T-helper 1 cell treated with Interleukin-12 subunit alpha and Interleukin-12 subunit beta and Interleukin-4 antibody, amounts not matched to agents 30 ng/mL and 1 ng/mL, for 36 hours (primary cell): ENCODE measurements around the gene CKAP2L. TPM values are rescaled to one million over a fixed set of nuclear protein-coding genes. Genes with fewer than 3 reads are reported as not detected.

Source experiments
- intact Hi-C: fragments of 100-400 bp; cut with micrococcal nuclease; formaldehyde crosslinking; loops from one replicate; pipeline ENCODE4 v1.15.1; 2024
- total RNA-seq: library from RNA; stranded (reverse); gene quantifications from 2 replicates; pipeline ENCODE4 v1.2.3, GENCODE V29; 2022

The CKAP2L gene
- total RNA-seq, 1 donor from 2014 or later, result 33.2 TPM

DNA sequence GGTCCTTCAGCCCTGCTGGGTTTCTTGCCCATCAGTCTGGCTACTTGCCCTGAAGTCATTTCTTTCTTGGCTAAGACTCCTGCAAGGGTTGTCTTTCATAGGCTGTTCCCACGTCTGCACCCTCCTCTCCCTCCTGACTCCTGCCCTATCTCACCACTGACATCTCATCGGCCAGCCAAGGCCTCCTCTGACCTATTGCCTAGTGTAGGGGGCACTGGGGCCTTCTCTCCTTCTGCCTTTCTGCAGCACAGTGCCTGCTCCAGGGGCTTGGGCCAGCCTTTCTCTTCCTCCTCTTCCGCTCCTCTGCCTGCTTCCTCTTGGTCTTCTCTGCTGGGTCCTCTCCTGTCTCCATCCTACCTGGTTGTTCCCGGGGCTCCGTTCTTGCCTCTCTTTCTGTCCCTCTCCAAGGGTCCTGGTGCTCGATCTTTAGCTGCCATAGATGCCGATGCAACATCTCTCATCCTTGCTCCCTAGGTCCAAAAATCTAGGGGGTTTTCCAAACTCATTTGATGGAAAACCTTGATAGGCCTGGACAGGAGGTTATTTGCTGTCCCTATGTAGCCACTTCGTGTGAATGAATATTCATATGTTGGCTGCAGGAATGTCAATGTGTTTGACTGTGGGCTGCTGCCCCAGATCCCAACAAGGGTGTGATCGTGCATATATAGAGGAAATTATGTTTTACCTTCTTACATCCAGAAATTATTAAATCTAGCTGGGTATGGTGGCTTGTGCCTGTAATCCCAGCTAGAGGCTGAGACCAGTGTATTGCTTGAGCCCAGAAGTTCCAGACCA lies 53.3 kb downstream of the CKAP2L start:
- intact Hi-C loops, result no loop called here

DNA sequence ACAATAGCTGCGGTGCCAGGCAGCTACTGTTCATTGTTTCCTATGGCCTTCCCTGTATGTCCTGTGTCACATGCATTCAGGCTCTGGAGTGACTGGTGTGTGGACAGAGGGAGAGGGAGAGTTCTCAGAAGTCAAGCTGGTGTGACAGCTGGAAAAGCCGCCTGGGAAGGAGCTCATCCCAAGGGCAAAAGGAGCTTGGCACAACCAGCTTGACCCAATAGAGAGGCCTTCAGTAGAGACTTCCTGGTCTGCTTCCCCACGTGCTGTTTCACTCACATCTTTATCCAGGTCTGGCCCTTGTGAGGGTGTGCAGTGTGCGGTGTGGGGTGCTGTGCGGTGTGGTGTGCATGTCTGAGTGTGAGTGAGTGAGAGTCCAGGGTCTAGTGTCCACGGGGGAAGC lies 54.7 kb downstream of the CKAP2L start:
- intact Hi-C loops, result no loop called here

- intact Hi-C loops, result no loop called here
Observed at GRCh38 chr2:112708968-112709367, 55.4 kb downstream of the CKAP2L start.

DNA sequence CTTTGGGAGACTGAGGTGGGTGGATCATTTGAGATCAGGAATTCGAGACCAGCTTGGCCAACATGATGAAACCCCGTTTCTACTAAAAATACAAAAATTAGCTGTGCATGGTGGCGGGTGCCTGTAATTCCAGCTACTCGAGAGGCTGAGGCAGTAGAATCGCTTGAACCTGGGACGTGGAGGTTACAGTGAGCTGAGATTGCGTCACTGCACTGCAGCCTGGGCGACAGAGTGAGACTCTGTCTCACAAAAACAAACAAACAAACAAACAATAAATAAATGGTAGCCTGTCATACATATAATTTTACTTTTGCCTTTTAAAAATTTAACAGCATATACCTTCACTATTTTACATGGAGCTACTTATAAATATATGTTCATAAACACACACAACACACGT lies 57.5 kb downstream of the CKAP2L start:
- intact Hi-C loops, result loop anchor here (1.0 to 2.0 kb wide), 6 partner anchors 15 to 466 kb away; partner anchors contain the start of genes CHCHD5 and PSD4

DNA sequence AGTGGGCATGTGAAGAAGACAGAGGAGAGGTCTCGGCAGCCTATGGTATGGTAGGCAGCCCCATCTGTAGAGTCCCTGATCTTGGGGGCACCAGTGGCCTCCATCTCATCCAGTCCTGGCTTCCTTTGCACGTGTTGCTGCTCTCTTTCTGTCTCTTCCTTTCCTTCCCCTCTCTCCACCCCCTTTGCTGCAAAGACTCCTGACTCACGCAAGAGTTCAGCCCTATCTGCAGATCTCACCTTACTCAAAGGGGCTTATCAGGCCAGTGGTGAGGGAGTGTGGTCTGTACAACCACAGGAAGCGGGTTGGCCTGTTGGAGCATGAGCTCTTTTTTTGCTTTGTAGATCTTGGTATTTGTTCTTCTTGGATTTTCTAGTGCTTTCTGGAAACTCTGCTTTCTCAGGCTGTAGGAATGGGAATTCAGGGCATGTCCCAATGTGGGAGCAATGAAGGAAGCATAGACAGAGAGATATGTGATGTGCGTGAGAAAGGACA lies 58.2 kb downstream of the CKAP2L start:
- intact Hi-C loops, result loop anchor here (1.0 to 2.0 kb wide), 6 partner anchors 14 to 467 kb away; partner anchors contain the start of genes CHCHD5 and PSD4

DNA sequence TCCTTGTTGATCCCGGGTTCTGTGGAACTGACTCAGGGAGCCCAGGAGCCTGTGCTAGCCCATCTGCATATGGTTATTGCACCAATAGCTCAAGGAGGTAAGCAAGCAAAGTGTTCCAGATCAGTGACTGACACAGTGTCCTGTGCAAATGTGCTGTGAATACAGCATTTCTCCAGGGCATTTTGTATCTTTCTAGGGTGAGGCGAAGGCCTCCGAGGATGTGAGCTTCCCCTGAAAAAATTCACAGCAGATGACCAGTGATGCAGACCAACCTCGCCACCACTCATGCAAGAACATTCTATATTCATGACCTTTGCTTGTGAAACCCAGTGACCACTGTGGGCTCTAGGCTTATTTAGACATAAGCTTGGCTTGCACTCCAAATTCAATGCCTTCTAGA lies 58.8 kb downstream of the CKAP2L start:
- intact Hi-C loops, result no loop called here

- intact Hi-C loops, result no loop called here
Observed at GRCh38 chr2:112703684-112704083, 60.7 kb downstream of the CKAP2L start.

DNA sequence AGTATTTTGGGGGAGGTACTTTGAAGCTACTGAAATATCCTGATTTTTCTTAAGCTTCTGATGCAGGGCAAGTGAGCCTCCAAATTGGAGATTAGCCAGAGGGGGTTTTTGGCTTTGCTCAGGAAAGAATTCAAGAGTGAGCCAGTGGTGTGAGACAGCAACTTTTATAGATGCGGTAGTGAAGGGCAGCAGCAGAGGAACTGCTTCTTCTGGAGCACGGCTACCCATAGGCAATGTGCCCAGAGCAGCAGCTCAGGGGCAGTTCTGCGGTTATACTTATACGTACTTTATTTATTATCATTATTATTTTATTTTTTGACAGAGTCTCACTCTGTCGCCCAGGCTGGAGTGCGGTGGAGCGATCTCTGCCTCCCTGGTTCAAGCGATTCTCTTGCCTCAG lies 63.4 kb downstream of the CKAP2L start:
- intact Hi-C loops, result no loop called here

DNA sequence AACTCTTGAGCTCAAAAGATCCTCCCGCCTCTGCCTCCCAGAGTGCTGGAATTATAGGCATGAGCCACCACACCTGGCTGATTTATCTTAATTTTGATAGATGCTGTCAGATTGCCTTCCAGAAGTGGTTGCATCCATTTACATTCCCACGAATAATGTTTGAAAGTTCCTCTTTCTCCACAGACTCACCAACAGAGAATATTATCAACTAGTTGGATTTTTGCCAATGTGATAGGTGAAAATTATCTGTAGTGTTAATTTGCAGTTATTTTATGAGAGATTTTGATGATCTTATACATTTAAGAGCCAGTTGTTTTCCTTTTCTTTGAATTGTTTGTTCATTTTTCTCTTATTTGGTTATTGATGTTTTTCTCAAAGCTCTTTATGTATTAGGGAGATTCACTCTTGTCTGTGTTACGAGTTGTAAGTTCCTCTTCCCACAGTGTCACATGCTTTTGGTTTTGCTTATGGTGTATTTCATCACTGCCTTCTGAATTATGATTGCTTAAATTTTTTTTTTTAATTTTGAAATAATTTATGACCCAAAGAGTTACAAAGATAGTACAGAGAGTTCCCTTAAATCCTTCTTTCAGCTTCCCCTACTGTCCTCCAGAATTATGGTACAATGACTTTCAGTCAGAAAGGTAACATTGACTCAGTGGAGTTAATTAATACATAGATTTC lies 64.3 kb downstream of the CKAP2L start:
- intact Hi-C loops, result loop anchor here (1.0 kb wide), 1 partner anchor 9 kb away; no protein-coding TSS in a partner anchor

DNA sequence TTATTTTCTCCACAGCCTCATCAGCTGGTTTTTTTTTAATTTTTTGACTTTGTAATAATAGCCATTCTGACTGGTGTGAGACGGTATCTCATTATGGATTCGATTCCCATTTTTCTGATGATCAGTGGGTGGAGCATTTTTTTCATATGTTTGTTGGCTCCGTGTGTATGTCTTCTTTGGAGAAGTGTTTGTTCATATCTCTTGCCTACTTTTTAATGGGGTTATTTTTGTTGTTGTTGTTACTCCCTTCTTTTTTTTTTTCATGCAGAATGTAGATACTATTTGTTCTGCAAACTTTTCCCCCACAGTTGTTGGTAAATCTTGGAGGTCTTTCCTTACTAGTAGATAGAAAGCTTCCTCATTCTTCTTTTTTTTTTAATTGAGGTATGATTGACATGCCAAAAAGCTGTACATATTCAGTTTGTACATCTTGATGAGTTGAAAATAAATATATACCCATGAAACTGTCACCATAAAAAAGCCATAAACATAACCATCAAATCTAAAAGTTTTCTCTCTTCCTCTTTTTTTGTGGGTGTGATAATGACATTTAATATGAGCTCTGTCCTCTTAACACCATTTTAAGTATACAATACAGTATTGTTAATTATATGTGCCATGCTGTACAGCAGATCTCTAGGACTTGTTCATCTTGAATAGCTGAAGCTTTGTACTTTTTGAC lies 65.4 kb downstream of the CKAP2L start:
- intact Hi-C loops, result no loop called here

DNA sequence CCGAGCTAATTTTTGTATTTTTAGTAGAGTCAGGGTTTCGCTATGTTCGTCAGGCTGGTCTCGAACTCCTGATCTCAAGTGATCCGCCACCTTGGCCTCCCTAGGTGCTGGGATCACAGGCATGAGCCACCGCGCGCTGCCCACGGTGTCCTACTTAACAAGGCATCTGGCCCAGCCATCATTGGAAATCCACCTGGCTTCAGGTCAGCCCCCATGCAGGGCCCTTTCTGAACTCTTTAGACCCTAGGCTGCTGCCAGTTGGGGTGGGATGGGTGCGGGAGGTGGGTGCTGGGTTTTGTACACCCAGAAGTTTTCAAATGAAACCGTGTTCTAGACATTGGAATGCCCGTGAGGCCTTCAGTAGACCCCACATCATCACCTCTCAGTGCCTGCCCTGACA lies 70.2 kb downstream of the CKAP2L start:
- intact Hi-C loops, result no loop called here

GRCh38 chr2:112693596-112693995 lies 70.8 kb downstream of the CKAP2L start:
- intact Hi-C loops, result no loop called here

GRCh38 chr2:112692918-112693317 lies 71.5 kb downstream of the CKAP2L start:
- intact Hi-C loops, result loop anchor here (1.0 kb wide), 4 partner anchors 13 to 62 kb away; partner anchors contain the start of gene SLC20A1

GRCh38 chr2:112692495-112692911 lies 71.9 kb downstream of the CKAP2L start:
- intact Hi-C loops, result loop anchor here (1.0 kb wide), 4 partner anchors 14 to 61 kb away; partner anchors contain the start of gene SLC20A1

DNA sequence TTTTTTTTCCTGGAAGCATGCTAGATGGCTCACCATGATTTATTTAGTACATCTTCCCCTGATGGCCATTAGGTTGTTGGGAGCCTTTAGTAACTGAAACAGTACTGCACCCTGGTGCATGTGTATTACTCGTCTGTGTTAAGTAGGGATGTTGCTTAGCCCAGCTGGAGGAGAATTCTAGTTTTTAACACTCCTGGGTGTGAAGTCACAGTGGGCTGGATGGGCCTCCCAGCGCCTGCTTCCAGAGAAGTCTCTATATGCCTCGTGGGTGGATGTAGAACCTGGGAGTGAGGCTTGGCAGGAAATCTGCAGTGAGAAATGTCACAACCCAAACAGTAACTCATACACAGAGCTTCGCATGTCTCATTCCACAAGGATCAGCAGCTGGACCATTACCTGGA lies 72.5 kb downstream of the CKAP2L start:
- intact Hi-C loops, result loop anchor here (1.0 kb wide), 8 partner anchors 8 to 108 kb away; partner anchors contain the start of genes CHCHD5 and SLC20A1

GRCh38 chr2:112690853-112691401 lies 73.5 kb downstream of the CKAP2L start:
- intact Hi-C loops, result loop anchor here (1.0 kb wide), 4 partner anchors 9 to 107 kb away; partner anchors contain the start of gene CHCHD5

- intact Hi-C loops, result no loop called here
Observed at GRCh38 chr2:112688086-112688880, 76.1 kb downstream of the CKAP2L start.

- intact Hi-C loops, result no loop called here
Observed at GRCh38 chr2:112687522-112687921, 76.9 kb downstream of the CKAP2L start.
